Activated CD8-positive, alpha-beta memory T cell treated with anti-CD3 and anti-CD28 coated beads, Interleukin-2, amount 50 U/mL, for 24 hours (primary cell): ENCODE results near the gene ACADSB.

Experiments
- DNase-seq: peaks from one replicate; pipeline ENCODE4 v3.0.0-alpha.2; 2020; ENCODE audit errors: extremely low read depth

ACADSB gene

GRCh38 chr10:123004298-123004697 lies 4.5 kb upstream of the ACADSB start:
- DNase-seq: no peak

- peak; percentile 17 for DNase-seq
Measured at GRCh38 chr10:123007558-123008354, 1.1 kb upstream of the ACADSB start.

- peak; percentile 0 for DNase-seq
Measured at GRCh38 chr10:123009105-123009820, 457 bp downstream of the ACADSB start.

GRCh38 chr10:123011987-123012386 lies 3.2 kb downstream of the ACADSB start:
- no peak for DNase-seq

- no peak for DNase-seq
Measured at GRCh38 chr10:123013456-123014419, 4.9 kb downstream of the ACADSB start.

- DNase-seq: no peak
Measured at GRCh38 chr10:123014772-123015171, 6.0 kb downstream of the ACADSB start.

GRCh38 chr10:123016228-123016627 lies 7.4 kb downstream of the ACADSB start:
- DNase-seq: no peak

- DNase-seq: no peak
Measured at GRCh38 chr10:123017421-123018165, 8.8 kb downstream of the ACADSB start.

GRCh38 chr10:123018531-123018930 lies 9.7 kb downstream of the ACADSB start:
- DNase-seq: no peak

GRCh38 chr10:123019264-123019663 lies 10.5 kb downstream of the ACADSB start:
- DNase-seq: no peak

- no peak for DNase-seq
Measured at GRCh38 chr10:123019941-123020703, 11.3 kb downstream of the ACADSB start.

GRCh38 chr10:123021517-123021916 lies 12.7 kb downstream of the ACADSB start:
- DNase-seq: no peak

- DNase-seq: no peak
Measured at GRCh38 chr10:123024540-123024939, 15.7 kb downstream of the ACADSB start.

- no peak for DNase-seq
Measured at GRCh38 chr10:123026302-123026701, 17.5 kb downstream of the ACADSB start.

- no peak for DNase-seq
Measured at GRCh38 chr10:123027861-123028260, 19.1 kb downstream of the ACADSB start.

GRCh38 chr10:123031124-123031523 lies 22.3 kb downstream of the ACADSB start:
- no peak for DNase-seq

- no peak for DNase-seq
Measured at GRCh38 chr10:123034332-123034731, 25.5 kb downstream of the ACADSB start.

GRCh38 chr10:123035467-123036086 lies 26.8 kb downstream of the ACADSB start:
- no peak for DNase-seq

- no peak for DNase-seq
Measured at GRCh38 chr10:123038782-123039631, 30.2 kb downstream of the ACADSB start.
